HepG2 (cell line): ENCODE data around the gene ZC3H12A. TPM values are rescaled to one million over a fixed set of nuclear protein-coding genes. Genes with fewer than 3 reads are reported as not detected.

Source experiments
- ATM ChIP-seq: fragments of 450-650 bp; IDR thresholded peaks from 2 replicates; pipeline ENCODE4 v1.7.1; 2017; ENCODE audit warnings: mild to moderate bottlenecking, borderline replicate concordance
- DNMT1 ChIP-seq: sonication (generic); formaldehyde crosslinking; IDR thresholded peaks from 2 replicates; pipeline ENCODE4 v1.5.1; 2020; ENCODE audit warnings: mild to moderate bottlenecking, missing genetic modification reagents
- EZH2 ChIP-seq: conservative IDR thresholded peaks from 2 replicates; pipeline ENCODE4 v1.6.1; 2012; ENCODE audit warnings: mild to moderate bottlenecking, low read depth, low read length, moderate library complexity
- HNF4G ChIP-seq, 2 experiments: sonication (generic) in 1 of 2; formaldehyde crosslinking in 1 of 2; IDR thresholded peaks; 2 replicates each; pipeline versions ENCODE4 v1.4.0 to v1.6.1; 2011 to 2020; ENCODE audit warnings: borderline replicate concordance in 2 of 2, low read depth in 2 of 2, mild to moderate bottlenecking in 2 of 2, low read length in 1 of 2, missing genetic modification reagents in 1 of 2, moderate library complexity in 1 of 2
- JUN ChIP-seq: sonication (generic); formaldehyde crosslinking; IDR thresholded peaks from 2 replicates; pipeline ENCODE4 v1.4.0; 2020; ENCODE audit warnings: mild to moderate bottlenecking, missing genetic modification reagents
- NPAS2 ChIP-seq: sonication (generic); formaldehyde crosslinking; IDR thresholded peaks from 2 replicates; pipeline ENCODE4 v1.8.0; 2022; ENCODE audit warnings: mild to moderate bottlenecking, missing genetic modification reagents, borderline replicate concordance
- ZNF512B ChIP-seq: sonication (generic); formaldehyde crosslinking; IDR thresholded peaks from 2 replicates; pipeline ENCODE4 v1.5.1; 2020; ENCODE audit warnings: missing genetic modification reagents, mild to moderate bottlenecking, borderline replicate concordance
- ZNF646 ChIP-seq: sonication (generic); formaldehyde crosslinking; IDR thresholded peaks from 2 replicates; pipeline ENCODE4 v1.9.0; 2021; ENCODE audit warnings: mild to moderate bottlenecking, missing genetic modification reagents
- polyA plus RNA-seq, 8 experiments: library from polyadenylated mRNA; depleted of rRNA in 3 of 8; stranded (reverse) in 7 of 8; unstranded in 1 of 8; fragments of >200 nt; fragmentation: Illumina TruSeq in 4 of 8; extraction: Trizol in 4 of 8; gene quantifications; 2 replicates each; pipeline versions ENCODE4 v1.2.1 to v1.2.3, GENCODE V29; 2011 to 2016; ENCODE audit warnings: low read depth in 4 of 8, missing spikeins in 1 of 8, mixed read lengths in 1 of 8; ENCODE audit not compliant: insufficient read depth in 1 of 8
- total RNA-seq, 5 experiments: library from RNA; depleted of rRNA; stranded (reverse); fragments of >200 nt; fragmentation: Illumina TruSeq; extraction: Trizol; gene quantifications; 2 replicates each; pipeline ENCODE4 v1.2.3, GENCODE V29; 2016; ENCODE audit warnings: low read depth in 1 of 5

Gene ZC3H12A
- total and polyA plus RNA-seq, 2 of the 13 experiments (the other 11 are each of a cell fraction or from before 2014, with no cell fraction given), result 6.8 to 13.3 TPM

GRCh38 chr1:37448691-37449417 lies 25.5 kb upstream of the ZC3H12A start (continued):
- no peak for TF ChIP-seq EZH2
- TF ChIP-seq ZNF512B (CRISPR knock-in tag), result no peak
- no peak for TF ChIP-seq DNMT1 (CRISPR knock-in tag)
- TF ChIP-seq JUN (CRISPR knock-in tag), result no peak
- TF ChIP-seq ZNF646 (CRISPR knock-in tag), result no peak
- TF ChIP-seq ATM, result no peak
- TF ChIP-seq HNF4G (IDR thresholded peaks at IDR 0.05; ENCODE audit: borderline replicate concordance, low read depth, low read length), result no peak
- no peak for TF ChIP-seq HNF4G (CRISPR knock-in tag; IDR thresholded peaks at IDR 0.05; ENCODE audit: borderline replicate concordance, low read depth)
- TF ChIP-seq NPAS2, result no peak
- TF ChIP-seq, all 625 proteins: peak for 0
